ENCODE results near the gene UBE2G1. TPM values are rescaled to one million over a fixed set of nuclear protein-coding genes. Genes with fewer than 3 reads are reported as not detected.

Gene UBE2G1
- total RNA-seq, 1 experiment from 2014 or later: 80.6 TPM

- H3K4me2 ChIP-seq (ENCODE audit: low read length): no peak overlapping the region
- BruUV-seq (replicated peaks): no TSS peak
- intact Hi-C loops (cut with micrococcal nuclease): no loop called here
- H3K27me3 ChIP-seq (ENCODE audit: insufficient read depth, low read length): no peaks in the 10 kb centered on the region
- peaks cover 0 to 7% of the 10 kb centered on the region in 2 experiments; a peak in 3 of 4 replicates for H3K36me3 ChIP-seq (ENCODE audit: control insufficient read depth in 1 of 2, insufficient read depth in 2 of 2, low read length in 2 of 2)
- no peaks in the 10 kb centered on the region for H3K9me3 ChIP-seq (ENCODE audit: control insufficient read depth in 1 of 2, insufficient read depth in 1 of 2, low read depth in 1 of 2, low read length in 2 of 2)
- no peak overlapping the region for H3K4me3 ChIP-seq (replicated peaks in 1 of 2; ENCODE audit: low read depth in 1 of 2, low read length in 2 of 2)
- RAD21 ChIA-PET (ENCODE audit: low non-redundant PET in 1 of 2, low total read pairs in 2 of 2, uncharacterized antibody in 2 of 2, unreplicated experiment in 2 of 2): no interaction called here
- TF ChIP-seq ELF1 (IDR thresholded peaks at IDR 0.05; ENCODE audit: borderline replicate concordance, low read depth): no peak
- no peak for TF ChIP-seq JUND (IDR thresholded peaks at IDR 0.05)
- TF ChIP-seq CTCF (IDR thresholded peaks at IDR 0.05 in 2 of 3, conservative IDR thresholded peaks at IDR 0.05 in 1 of 3; ENCODE audit: borderline replicate concordance in 1 of 3, insufficient read depth in 1 of 3, low read depth in 2 of 3, low read length in 2 of 3): no peak
- TF ChIP-seq ATF3 (IDR thresholded peaks at IDR 0.05): no peak
- TF ChIP-seq FOSL1 (IDR thresholded peaks at IDR 0.05; ENCODE audit: low read depth): no peak
- TF ChIP-seq POLR2AphosphoS5 (IDR thresholded peaks at IDR 0.05; ENCODE audit: low read depth, low read length): no peak
- TF ChIP-seq ZNF274 (IDR thresholded peaks at IDR 0.05; ENCODE audit: low read depth, low read length): no peak
- no peak for TF ChIP-seq TCF7L2 (IDR thresholded peaks at IDR 0.05; ENCODE audit: borderline replicate concordance, extremely low read depth, insufficient read depth, insufficient read length)
- no peak for TF ChIP-seq YY1 (IDR thresholded peaks at IDR 0.05; ENCODE audit: extremely low read depth, insufficient replicate concordance, low read depth, low read length)
- TF ChIP-seq CBX3 (IDR thresholded peaks at IDR 0.05; ENCODE audit: low read depth): no peak
- TF ChIP-seq EGR1 (IDR thresholded peaks at IDR 0.05; ENCODE audit: low read depth): no peak
- no peak for TF ChIP-seq SP1 (IDR thresholded peaks at IDR 0.05; ENCODE audit: low read depth)
- no peak for TF ChIP-seq CEBPB (IDR thresholded peaks at IDR 0.05; ENCODE audit: low read depth)
- TF ChIP-seq EZH2phosphoT487 (IDR thresholded peaks at IDR 0.05; ENCODE audit: borderline replicate concordance): no peak
- no peak overlapping the region for H3K27ac ChIP-seq (ENCODE audit: low read depth, low read length)
- no peak overlapping the region for H2AFZ ChIP-seq (ENCODE audit: low read depth, low read length, poor library complexity, severe bottlenecking)
- no peaks in the 10 kb centered on the region for H3K9me2 ChIP-seq (ENCODE audit: insufficient read depth)
- no peak for DNase-seq (ENCODE audit: low read depth, low spot score)
- H3K9ac ChIP-seq (ENCODE audit: low read length): no peak overlapping the region
- POLR2A ChIA-PET: no interaction called here
- peaks cover 29% of the 10 kb centered on the region for H3K79me2 ChIP-seq (ENCODE audit: insufficient read depth, low read length)
- CTCF ChIA-PET: no interaction called here
- H4K20me1 ChIP-seq (ENCODE audit: insufficient read depth): peaks cover 3% of the 10 kb centered on the region; the same call in 1 of the 2 replicates
- ATAC-seq: no peak
- H3K4me1 ChIP-seq (ENCODE audit: control insufficient read depth in 1 of 2, insufficient read depth in 2 of 2, low read length in 2 of 2): no peaks in the 10 kb centered on the region
Measured at GRCh38 chr17:4272213-4272971, 94.1 kb downstream of the UBE2G1 start.

Data from HCT116 (cell line).